Stimulated activated naive CD8-positive, alpha-beta T cell treated with anti-CD3 and anti-CD28 coated beads, Interleukin-15, Interleukin-2, amounts not matched to agents 100 ng/mL and 50 ng/mL, for 24 hours (primary cell): ENCODE data around the gene HOXC13.
A peak's percentile ranks its signal among the peaks of the same experiment; 100 is the strongest.

Experiments
- H3K27ac Mint-ChIP-seq: one replicate; pipeline ENCODE4 v1.8.0; 2021; ENCODE audit warnings: mild to moderate bottlenecking, mixed read lengths
- H3K27me3 Mint-ChIP-seq: one replicate; pipeline ENCODE4 v1.8.0; 2021; ENCODE audit warnings: mixed read lengths
- H3K36me3 Mint-ChIP-seq: one replicate; pipeline ENCODE4 v1.8.0; 2021; ENCODE audit warnings: low read depth, mixed read lengths
- H3K4me1 Mint-ChIP-seq: one replicate; pipeline ENCODE4 v1.8.0; 2021; ENCODE audit warnings: low read depth, mixed read lengths
- H3K4me3 Mint-ChIP-seq: one replicate; pipeline ENCODE4 v1.8.0; 2021; ENCODE audit warnings: mild to moderate bottlenecking, mixed read lengths
- H3K9me3 Mint-ChIP-seq: one replicate; pipeline ENCODE4 v1.8.0; 2021; ENCODE audit warnings: mixed read lengths

The HOXC13 gene

GRCh38 chr12:53932915-53933314 lies 5.7 kb upstream of the HOXC13 start:
- Mint-ChIP-seq H3K27me3 (peaks cover 97% of the 10 kb centered on the region), H3K4me1 (peaks cover 14% of the 10 kb centered on the region), H3K36me3 (no peaks in the 10 kb centered on the region), H3K27ac (no peak overlapping the region), H3K4me3 (no peak overlapping the region), H3K9me3 (peaks cover 4% of the 10 kb centered on the region)

- peaks cover 14% of the 10 kb centered on the region for H3K4me1 Mint-ChIP-seq
- no peak overlapping the region for H3K27ac Mint-ChIP-seq
- peaks cover 88% of the 10 kb centered on the region for H3K27me3 Mint-ChIP-seq
- no peaks in the 10 kb centered on the region for H3K9me3 Mint-ChIP-seq
- peak overlapping the region; percentile 61 for H3K4me3 Mint-ChIP-seq
- H3K36me3 Mint-ChIP-seq = no peaks in the 10 kb centered on the region
Observed at GRCh38 chr12:53935383-53936341, 3.0 kb upstream of the HOXC13 start.

GRCh38 chr12:53937099-53937498 lies 1.5 kb upstream of the HOXC13 start:
- Mint-ChIP-seq H3K36me3 (no peaks in the 10 kb centered on the region), H3K27me3 (peaks cover 88% of the 10 kb centered on the region), H3K4me1 (peaks cover 14% of the 10 kb centered on the region), H3K9me3 (no peaks in the 10 kb centered on the region), H3K27ac (no peak overlapping the region), H3K4me3 (no peak overlapping the region)

- Mint-ChIP-seq H3K27me3 (peaks cover 88% of the 10 kb centered on the region), H3K4me1 (peaks cover 14% of the 10 kb centered on the region), H3K4me3 (no peak overlapping the region), H3K9me3 (no peaks in the 10 kb centered on the region), H3K36me3 (no peaks in the 10 kb centered on the region), H3K27ac (no peak overlapping the region)
Observed at GRCh38 chr12:53937596-53938325, 870 bp upstream of the HOXC13 start.

GRCh38 chr12:53939141-53940108 lies 794 bp downstream of the HOXC13 start:
- H3K27ac Mint-ChIP-seq = no peak overlapping the region
- H3K36me3 Mint-ChIP-seq = no peaks in the 10 kb centered on the region
- H3K4me1 Mint-ChIP-seq = peaks cover 14% of the 10 kb centered on the region
- no peak overlapping the region for H3K4me3 Mint-ChIP-seq
- H3K9me3 Mint-ChIP-seq = no peaks in the 10 kb centered on the region
- H3K27me3 Mint-ChIP-seq = peaks cover 88% of the 10 kb centered on the region

- no peak overlapping the region for H3K27ac Mint-ChIP-seq
Observed at GRCh38 chr12:53940443-53941014, 1.9 kb downstream of the HOXC13 start.

GRCh38 chr12:53941187-53941586 lies 2.6 kb downstream of the HOXC13 start:
- Mint-ChIP-seq H3K9me3 (no peaks in the 10 kb centered on the region), H3K36me3 (no peaks in the 10 kb centered on the region), H3K4me1 (peaks cover 1% of the 10 kb centered on the region), H3K27me3 (peaks cover 88% of the 10 kb centered on the region), H3K4me3 (no peak overlapping the region), H3K27ac (no peak overlapping the region)

More at GRCh38 chr12:53940443-53941014, 1.9 kb downstream of the HOXC13 start:
- Mint-ChIP-seq H3K36me3 (no peaks in the 10 kb centered on the region), H3K9me3 (no peaks in the 10 kb centered on the region), H3K27me3 (peaks cover 88% of the 10 kb centered on the region), H3K4me1 (peaks cover 8% of the 10 kb centered on the region), H3K4me3 (no peak overlapping the region)

- Mint-ChIP-seq H3K27ac (no peak overlapping the region), H3K4me3 (no peak overlapping the region), H3K9me3 (no peaks in the 10 kb centered on the region), H3K4me1 (no peaks in the 10 kb centered on the region), H3K27me3 (peaks cover 89% of the 10 kb centered on the region), H3K36me3 (no peaks in the 10 kb centered on the region)
Observed at GRCh38 chr12:53941750-53942149, 3.1 kb downstream of the HOXC13 start.

- Mint-ChIP-seq H3K9me3 (no peaks in the 10 kb centered on the region), H3K4me1 (no peaks in the 10 kb centered on the region), H3K27me3 (peaks cover 87% of the 10 kb centered on the region), H3K27ac (no peak overlapping the region), H3K36me3 (no peaks in the 10 kb centered on the region), H3K4me3 (no peak overlapping the region)
Observed at GRCh38 chr12:53942467-53942997, 3.9 kb downstream of the HOXC13 start.

GRCh38 chr12:53944209-53944608 lies 5.6 kb downstream of the HOXC13 start:
- H3K9me3 Mint-ChIP-seq = no peaks in the 10 kb centered on the region
- no peak overlapping the region for H3K27ac Mint-ChIP-seq
- H3K27me3 Mint-ChIP-seq = peaks cover 91% of the 10 kb centered on the region
- no peaks in the 10 kb centered on the region for H3K36me3 Mint-ChIP-seq
- no peaks in the 10 kb centered on the region for H3K4me1 Mint-ChIP-seq
- H3K4me3 Mint-ChIP-seq = no peak overlapping the region

- no peak overlapping the region for H3K4me3 Mint-ChIP-seq
Observed at GRCh38 chr12:53944907-53945847, 6.5 kb downstream of the HOXC13 start.

GRCh38 chr12:53947743-53948142 lies 9.1 kb downstream of the HOXC13 start:
- Mint-ChIP-seq H3K27ac (no peak overlapping the region), H3K4me1 (no peaks in the 10 kb centered on the region), H3K4me3 (no peak overlapping the region), H3K36me3 (no peaks in the 10 kb centered on the region), H3K9me3 (no peaks in the 10 kb centered on the region), H3K27me3 (peaks cover 94% of the 10 kb centered on the region)

More at GRCh38 chr12:53944907-53945847, 6.5 kb downstream of the HOXC13 start:
- H3K4me1 Mint-ChIP-seq = no peaks in the 10 kb centered on the region
- no peaks in the 10 kb centered on the region for H3K36me3 Mint-ChIP-seq
- H3K9me3 Mint-ChIP-seq = no peaks in the 10 kb centered on the region
- H3K27ac Mint-ChIP-seq = no peak overlapping the region
- peaks cover 92% of the 10 kb centered on the region for H3K27me3 Mint-ChIP-seq
